Keratinocyte (primary cell): ENCODE data around the gene HERC4. TPM values are rescaled to one million over a fixed set of nuclear protein-coding genes. Genes with fewer than 3 reads are reported as not detected.
"Not testable (repeated sequence)": the region's sequence is repeated elsewhere in the genome, so short reads cannot be mapped to it uniquely, and the experiment has no call there.

Source experiments
- DNase-seq: peaks from one replicate; pipeline ENCODE4 v3.0.0-alpha.2; 2011; ENCODE audit warnings: low read depth, missing footprints, low spot score
- FAIRE-seq: peaks from 2 replicates; lab custom pipeline; 2011; peaks lifted over from hg19 to GRCh38; lab: Jason Lieb, UNC
- H2AFZ ChIP-seq: 2 replicates; pipeline ENCODE4 v1.6.0; 2012; ENCODE audit warnings: low read length, control low read depth, inconsistent platforms; ENCODE audit not compliant: control insufficient read depth
- H3K27ac ChIP-seq: 2 replicates; pipeline ENCODE4 v1.5.1; 2011; ENCODE audit warnings: low read length; ENCODE audit not compliant: control insufficient read depth, insufficient read depth
- H3K27me3 ChIP-seq: 3 replicates; pipeline ENCODE4 v1.6.0; 2011; ENCODE audit warnings: low read length; ENCODE audit not compliant: control insufficient read depth, insufficient read depth; ENCODE audit errors: extremely low read depth
- H3K36me3 ChIP-seq, 2 experiments: 2 replicates in 1 of 2; 3 replicates in 1 of 2; pipeline ENCODE4 v1.5.1; 2011; ENCODE audit warnings: low read length in 2 of 2, mild to moderate bottlenecking in 1 of 2; ENCODE audit not compliant: control insufficient read depth in 2 of 2, insufficient read depth in 2 of 2; ENCODE audit errors: extremely low read depth in 1 of 2
- H3K4me1 ChIP-seq: 3 replicates; pipeline ENCODE4 v1.5.1; 2011; ENCODE audit warnings: low read length; ENCODE audit not compliant: control insufficient read depth, insufficient read depth; ENCODE audit errors: extremely low read depth
- H3K4me2 ChIP-seq: 3 replicates; pipeline ENCODE4 v1.6.0; 2011; ENCODE audit warnings: low read depth, low read length; ENCODE audit not compliant: control insufficient read depth, insufficient read depth; ENCODE audit errors: extremely low read depth
- H3K4me3 ChIP-seq, 3 experiments: fragments of 200-600 bp in 1 of 3; sonication (generic) in 1 of 3; 2 replicates in 2 of 3; 3 replicates in 1 of 3; pipeline ENCODE4 v1.5.1; 2011 to 2016; ENCODE audit warnings: low read length in 3 of 3, mild to moderate bottlenecking in 3 of 3, control low read depth in 2 of 3, inconsistent platforms in 1 of 3, low read depth in 1 of 3, mixed read lengths in 1 of 3, mixed run types in 1 of 3, moderate library complexity in 1 of 3; ENCODE audit not compliant: control insufficient read depth in 2 of 3, insufficient read depth in 2 of 3; ENCODE audit errors: extremely low read depth in 1 of 3
- H3K79me2 ChIP-seq: 2 replicates; pipeline ENCODE4 v1.6.0; 2012; ENCODE audit warnings: low read length; ENCODE audit not compliant: control insufficient read depth, insufficient read depth
- H3K9ac ChIP-seq: 3 replicates; pipeline ENCODE4 v1.6.0; 2011; ENCODE audit warnings: low read length; ENCODE audit not compliant: control insufficient read depth, insufficient read depth; ENCODE audit errors: extremely low read depth
- H3K9me1 ChIP-seq: 3 replicates; pipeline ENCODE4 v1.6.0; 2011; ENCODE audit warnings: low read length; ENCODE audit not compliant: control insufficient read depth, insufficient read depth; ENCODE audit errors: extremely low read depth
- H3K9me3 ChIP-seq: 2 replicates; pipeline ENCODE4 v1.5.1; 2012; ENCODE audit warnings: low read depth, low read length; ENCODE audit not compliant: control insufficient read depth
- H4K20me1 ChIP-seq: 3 replicates; pipeline ENCODE4 v1.6.0; 2011; ENCODE audit warnings: low read length; ENCODE audit not compliant: control insufficient read depth, insufficient read depth; ENCODE audit errors: extremely low read depth
- CTCF ChIP-seq, 3 experiments: IDR thresholded peaks in 1 of 3; conservative IDR thresholded peaks in 1 of 3; optimal IDR thresholded peaks in 1 of 3; 2 replicates in 2 of 3; 3 replicates in 1 of 3; pipeline versions ENCODE3 to v1.5.1; 2011; ENCODE audit warnings: low read length in 3 of 3, mild to moderate bottlenecking in 3 of 3, moderate library complexity in 2 of 3, control low read depth in 1 of 3, inconsistent platforms in 1 of 3; ENCODE audit not compliant: insufficient read depth in 2 of 3; ENCODE audit errors: extremely low read depth in 1 of 3
- EZH2 ChIP-seq: IDR thresholded peaks from one replicate; pipeline ENCODE4 v1.6.1; 2012; ENCODE audit warnings: inconsistent platforms, mild to moderate bottlenecking, low read length, moderate library complexity
- dilution Hi-C: fragments of 300-500 bp; cut with MboI; formaldehyde crosslinking; loops from one replicate; pipeline ENCODE4 v1.7.0; 2020; ENCODE audit warnings: low sequenced_read_pairs; ENCODE audit not compliant: extremely low pct_ligation_motif_present
- polyA plus RNA-seq, 5 experiments: library from polyadenylated mRNA; depleted of rRNA in 3 of 5; stranded (reverse) in 3 of 5; stranded (forward) in 1 of 5; unstranded in 1 of 5; fragments of >200 nt; gene quantifications; 1 replicate in 1 of 5; 2 replicates in 3 of 5; 3 replicates in 1 of 5; pipeline versions ENCODE4 v1.2.1 to v1.2.3, GENCODE V29; 2011 to 2012; ENCODE audit warnings: missing spikeins in 2 of 5, low read depth in 1 of 5, low replicate concordance in 1 of 5

Gene HERC4
- polyA plus RNA-seq, 1 donor (not counting 4 experiments of a cell fraction or from before 2014, with no cell fraction given): 42.9 TPM

DNA sequence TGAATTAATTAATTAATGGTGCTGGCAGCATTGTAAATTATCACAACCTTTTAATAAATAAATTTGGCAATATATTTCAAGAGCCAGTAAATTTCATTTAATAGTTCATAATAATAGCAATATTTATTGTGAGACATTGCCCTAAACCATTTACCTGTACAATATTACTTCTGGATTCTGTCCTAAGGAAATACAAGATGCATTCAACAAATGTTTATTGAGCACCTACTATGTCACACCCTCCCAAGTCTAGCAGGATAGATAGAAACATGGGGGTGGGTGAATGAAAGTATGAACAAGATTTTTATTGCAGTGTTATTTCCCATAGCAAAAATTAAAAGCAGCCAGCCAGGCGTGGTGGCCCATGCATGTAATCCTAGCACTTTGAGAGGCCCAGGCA, 4.4 kb upstream of the HERC4 start:
- Histone ChIP-seq H3K9me1 (no peaks in the 10 kb centered on the region), H3K79me2 (peaks cover 5% of the 10 kb centered on the region), H3K9me3 (no peaks in the 10 kb centered on the region), H3K4me3 (no peak overlapping the region), H3K36me3 (no peaks in the 10 kb centered on the region), H3K9ac (no peak overlapping the region), H3K27ac (no peak overlapping the region), H3K27me3 (no peaks in the 10 kb centered on the region), H4K20me1 (no peaks in the 10 kb centered on the region), H3K4me2 (no peak overlapping the region), H3K4me1 (peaks cover 5% of the 10 kb centered on the region), H2AFZ (no peak overlapping the region)
- FAIRE-seq (no peak), DNase-seq (no peak)
- TF ChIP-seq EZH2 (no peak), CTCF (optimal IDR thresholded peaks at IDR 0.05 in 1 of 3, IDR thresholded peaks at IDR 0.05 in 1 of 3, conservative IDR thresholded peaks at IDR 0.05 in 1 of 3; ENCODE audit: extremely low read depth in 1 of 3, insufficient read depth in 2 of 3, low read length in 3 of 3) (no peak)
- dilution Hi-C loops: no loop called here

DNA sequence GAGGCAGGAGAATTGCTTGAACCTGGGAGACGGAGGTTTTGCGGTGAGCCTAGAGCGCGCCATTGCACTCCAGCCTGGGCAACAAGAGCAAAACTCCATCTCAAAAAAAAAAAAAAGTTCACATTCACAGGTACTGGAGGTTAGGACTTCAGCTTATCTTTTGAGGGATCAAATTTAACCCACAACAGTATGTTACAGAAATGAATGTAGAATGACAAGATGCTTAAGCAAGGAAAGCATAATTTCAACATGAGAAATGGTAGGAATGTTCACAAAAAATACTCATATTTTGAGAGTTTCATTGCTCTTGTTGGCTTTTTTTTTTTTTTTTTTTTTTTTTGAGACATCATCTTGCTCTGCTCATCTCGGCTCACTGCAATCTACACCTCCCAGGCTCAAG, 1.9 kb upstream of the HERC4 start:
- H3K79me2 ChIP-seq: peaks cover 29% of the 10 kb centered on the region
- dilution Hi-C loops: no loop called here
- no peak overlapping the region for H3K4me2 ChIP-seq
- FAIRE-seq (no peak), DNase-seq (no peak)
- H3K4me1 ChIP-seq: peaks cover 14% of the 10 kb centered on the region
- H2AFZ ChIP-seq: no peak overlapping the region
- no peak overlapping the region for H3K27ac ChIP-seq
- no peak overlapping the region for H3K9ac ChIP-seq
- H3K36me3 ChIP-seq: no peaks in the 10 kb centered on the region
- no peak overlapping the region for H3K4me3 ChIP-seq
- no peaks in the 10 kb centered on the region for H4K20me1 ChIP-seq
- H3K27me3 ChIP-seq: no peaks in the 10 kb centered on the region
- H3K9me3 ChIP-seq: no peaks in the 10 kb centered on the region
- TF ChIP-seq CTCF (optimal IDR thresholded peaks at IDR 0.05 in 1 of 3, IDR thresholded peaks at IDR 0.05 in 1 of 3, conservative IDR thresholded peaks at IDR 0.05 in 1 of 3; ENCODE audit: extremely low read depth in 1 of 3, insufficient read depth in 2 of 3, low read length in 3 of 3) (no peak), EZH2 (no peak)
- H3K9me1 ChIP-seq: no peaks in the 10 kb centered on the region

DNA sequence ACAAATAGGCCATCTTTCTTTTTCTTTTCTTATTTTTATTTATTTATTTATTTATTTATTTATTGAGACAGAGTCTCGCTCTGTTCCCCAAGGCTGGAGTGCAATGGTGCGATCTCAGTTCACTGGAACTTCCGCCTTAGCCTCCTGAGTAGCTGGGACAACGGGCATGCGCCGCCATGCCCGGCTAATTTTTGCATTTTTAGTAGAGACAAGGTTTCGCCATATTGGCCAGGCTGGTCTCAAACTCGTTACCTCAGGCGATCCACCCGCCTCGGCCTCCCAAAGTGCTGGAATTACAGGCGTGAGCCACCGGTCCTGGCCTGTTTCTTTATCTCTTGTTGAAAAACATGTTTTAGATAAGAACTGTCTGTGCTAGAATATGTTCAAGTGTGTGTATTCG, 998 bp upstream of the HERC4 start:
- DNase-seq, H2AFZ ChIP-seq, dilution Hi-C loops, H3K36me3 ChIP-seq, H3K9me1 ChIP-seq, FAIRE-seq, H3K4me3 ChIP-seq, H3K9me3 ChIP-seq, H4K20me1 ChIP-seq, H3K9ac ChIP-seq, H3K27me3 ChIP-seq, H3K27ac ChIP-seq, H3K4me2 ChIP-seq: not testable (repeated sequence)
- Histone ChIP-seq H3K4me1 (peaks cover 20% of the 10 kb centered on the region), H3K79me2 (peaks cover 38% of the 10 kb centered on the region)
